KOPT-K1 (cell line): ENCODE results near the gene BPNT1.
A peak's percentile ranks its signal among the peaks of the same experiment; 100 is the strongest.
"Not testable (repeated sequence)": the region's sequence is repeated elsewhere in the genome, so short reads cannot be mapped to it uniquely, and the experiment has no call there.

Experiments used
- H3K27ac ChIP-seq: fragments of 200-600 bp; sonication (generic); 2 replicates; pipeline ENCODE4 v1.5.1; 2016; ENCODE audit warnings: antibody characterized with exemption, mild to moderate bottlenecking, low read depth, low read length; ENCODE audit not compliant: poor library complexity, severe bottlenecking
- H3K36me3 ChIP-seq: fragments of 200-600 bp; sonication (generic); 2 replicates; pipeline ENCODE4 v1.5.1; 2017; ENCODE audit warnings: antibody characterized with exemption, mild to moderate bottlenecking, low read length, moderate library complexity; ENCODE audit not compliant: insufficient read depth
- H3K9me3 ChIP-seq: fragments of 200-600 bp; sonication (generic); 2 replicates; pipeline ENCODE4 v1.5.1; 2017; ENCODE audit warnings: antibody characterized with exemption, low read length, mild to moderate bottlenecking; ENCODE audit not compliant: insufficient read depth, poor library complexity, severe bottlenecking

BPNT1 gene

DNA sequence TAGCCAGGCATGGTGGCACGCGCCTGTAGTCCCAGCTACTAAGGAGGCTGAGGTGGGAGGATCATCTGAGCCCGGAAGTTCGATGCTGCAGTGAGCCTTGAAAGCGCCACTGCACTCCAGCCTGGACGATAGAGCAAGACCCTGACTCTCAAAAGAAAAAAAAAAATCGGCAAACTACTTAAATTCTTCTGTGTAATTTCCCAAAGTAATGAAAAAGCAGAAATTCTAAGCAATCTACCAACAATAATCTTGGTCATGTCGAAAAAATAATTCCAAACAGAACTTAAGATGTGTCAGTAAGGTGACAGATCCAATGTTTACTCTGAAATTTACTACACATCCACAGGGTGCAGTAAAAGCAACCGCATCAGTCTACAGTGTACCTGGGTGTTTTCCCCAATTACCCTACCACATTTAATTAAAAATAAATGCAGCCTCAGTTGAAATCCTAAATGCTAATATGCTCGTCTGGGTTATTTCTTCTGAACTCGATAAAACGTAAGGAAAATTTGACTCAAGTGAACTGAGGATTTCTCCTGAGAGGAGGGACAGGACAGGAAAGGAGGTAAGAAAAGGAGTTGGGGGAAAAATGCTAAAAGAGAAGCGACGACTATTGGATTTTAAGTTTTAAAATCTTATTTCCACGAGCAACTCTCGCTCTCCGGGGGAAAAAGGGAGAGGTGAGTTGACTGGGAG lies 44.1 kb downstream of the BPNT1 start:
- peaks cover 5% of the 10 kb centered on the region for H3K36me3 ChIP-seq
- H3K9me3 ChIP-seq = no peaks in the 10 kb centered on the region
- peak overlapping the region; percentile 68 for H3K27ac ChIP-seq

DNA sequence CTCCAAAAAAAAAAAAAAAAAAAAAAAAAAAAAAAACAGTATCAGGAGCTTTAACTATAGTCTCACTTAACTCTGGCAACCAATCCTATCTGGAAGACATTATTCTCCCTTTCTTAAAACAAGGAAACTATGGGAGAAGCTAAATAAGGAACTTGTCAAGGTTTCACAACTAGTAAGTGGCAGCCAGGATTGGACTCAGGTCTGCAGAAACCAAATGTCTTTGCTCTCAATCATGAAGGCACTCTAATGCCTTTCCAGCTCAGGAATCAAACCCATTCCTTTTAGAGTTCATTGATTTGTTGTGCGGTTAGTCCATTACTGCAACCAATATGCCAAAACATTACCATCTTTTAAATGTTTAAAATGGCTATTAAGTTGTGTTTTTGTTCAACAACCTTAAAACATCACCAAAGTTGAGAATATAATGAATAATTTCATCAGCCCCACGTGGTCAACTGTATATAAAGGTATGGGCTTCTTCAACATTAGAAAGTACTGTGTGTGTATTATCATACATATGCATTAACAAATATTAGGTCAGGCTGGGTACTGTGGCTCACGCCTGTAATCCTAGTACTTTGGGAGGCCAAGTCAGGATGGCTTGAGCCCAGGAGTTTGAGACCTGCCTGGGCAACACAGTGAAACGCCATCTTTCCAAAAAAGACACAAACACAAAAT lies 44.8 kb downstream of the BPNT1 start:
- Histone ChIP-seq H3K9me3 (no peaks in the 10 kb centered on the region), H3K36me3 (peaks cover 12% of the 10 kb centered on the region), H3K27ac (no peak overlapping the region)

DNA sequence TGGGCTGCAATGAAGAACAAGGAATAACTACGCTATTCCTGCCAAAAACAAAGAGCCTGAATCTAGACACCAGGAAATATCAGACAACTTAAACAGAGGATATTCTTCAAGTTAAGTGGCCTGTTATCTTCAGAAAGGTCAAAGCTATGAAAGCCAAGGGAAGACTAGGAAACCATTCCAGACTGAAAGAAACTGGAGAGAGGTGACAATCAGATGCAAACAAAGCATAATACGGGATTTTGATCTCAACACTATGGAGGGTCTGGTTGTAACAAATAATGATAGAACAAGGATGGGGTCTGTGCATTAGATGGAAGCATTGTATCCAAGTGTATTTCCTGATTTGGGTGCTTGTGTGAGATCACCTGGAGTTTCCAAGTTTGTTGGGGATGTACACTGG lies 45.9 kb downstream of the BPNT1 start:
- H3K27ac ChIP-seq = no peak overlapping the region
- H3K9me3 ChIP-seq = no peaks in the 10 kb centered on the region
- peaks cover 24% of the 10 kb centered on the region for H3K36me3 ChIP-seq

GRCh38 chr1:220040028-220040596 lies 49.5 kb downstream of the BPNT1 start:
- no peak overlapping the region for H3K27ac ChIP-seq
- H3K36me3 ChIP-seq = peaks cover 57% of the 10 kb centered on the region
- H3K9me3 ChIP-seq = no peaks in the 10 kb centered on the region

DNA sequence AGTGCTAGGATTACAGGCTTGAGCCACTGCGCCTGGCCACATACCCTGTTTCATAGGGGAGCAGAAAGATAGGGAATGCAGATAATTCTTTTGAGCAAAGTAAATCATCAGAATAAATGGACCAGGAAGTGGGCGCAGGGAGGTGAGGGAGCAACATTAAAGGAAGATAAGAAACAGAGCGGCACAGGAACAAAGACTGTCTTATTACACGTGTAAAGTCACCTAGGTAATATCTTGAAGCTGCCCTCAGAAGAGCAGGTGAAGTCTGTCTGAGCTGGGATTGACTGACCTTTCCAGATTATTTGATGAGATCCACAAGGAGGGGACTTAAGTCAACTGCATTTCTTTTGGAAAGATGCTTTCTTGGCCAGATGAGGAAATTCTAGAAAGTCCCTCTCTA lies 50.9 kb downstream of the BPNT1 start:
- H3K9me3 ChIP-seq = no peaks in the 10 kb centered on the region
- peaks cover 68% of the 10 kb centered on the region for H3K36me3 ChIP-seq
- H3K27ac ChIP-seq = no peak overlapping the region

GRCh38 chr1:220037810-220038209 lies 51.8 kb downstream of the BPNT1 start:
- not testable (repeated sequence) for H3K9me3 ChIP-seq, H3K27ac ChIP-seq
- peaks cover 76% of the 10 kb centered on the region for H3K36me3 ChIP-seq

DNA sequence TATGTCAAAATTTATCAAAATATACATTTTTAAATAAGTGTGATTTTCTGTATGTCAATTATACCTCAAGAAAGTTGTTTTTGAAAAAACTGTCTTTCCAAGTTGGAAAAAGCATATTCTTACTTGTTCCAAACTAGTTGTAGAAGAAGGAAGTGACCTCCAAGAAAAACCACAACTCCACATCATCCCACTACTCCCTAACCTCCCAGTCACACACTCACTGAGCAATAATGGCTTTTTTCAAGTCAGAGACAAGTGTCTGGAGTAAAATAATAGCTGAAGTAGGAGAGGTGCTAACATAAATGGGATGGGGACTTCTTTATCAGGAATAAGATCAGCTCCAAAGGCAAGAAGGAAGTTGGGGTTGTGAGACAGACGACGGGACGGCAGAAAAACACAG lies 56.7 kb downstream of the BPNT1 start:
- H3K9me3 ChIP-seq = no peaks in the 10 kb centered on the region
- no peak overlapping the region for H3K27ac ChIP-seq
- peaks cover 91% of the 10 kb centered on the region for H3K36me3 ChIP-seq

- peaks cover 85% of the 10 kb centered on the region for H3K36me3 ChIP-seq
- no peaks in the 10 kb centered on the region for H3K9me3 ChIP-seq
- no peak overlapping the region for H3K27ac ChIP-seq
These were observed 58.3 kb downstream of the BPNT1 start for GRCh38 chr1:220031287-220031686.

- H3K36me3 ChIP-seq = peaks cover 78% of the 10 kb centered on the region
- H3K27ac ChIP-seq = no peak overlapping the region
- no peaks in the 10 kb centered on the region for H3K9me3 ChIP-seq
These were observed 61.2 kb downstream of the BPNT1 start for GRCh38 chr1:220028346-220028895.

- Histone ChIP-seq H3K27ac (no peak overlapping the region), H3K36me3 (peaks cover 98% of the 10 kb centered on the region), H3K9me3 (no peaks in the 10 kb centered on the region)
These were observed 70.5 kb downstream of the BPNT1 start for GRCh38 chr1:220019071-220019470.

DNA sequence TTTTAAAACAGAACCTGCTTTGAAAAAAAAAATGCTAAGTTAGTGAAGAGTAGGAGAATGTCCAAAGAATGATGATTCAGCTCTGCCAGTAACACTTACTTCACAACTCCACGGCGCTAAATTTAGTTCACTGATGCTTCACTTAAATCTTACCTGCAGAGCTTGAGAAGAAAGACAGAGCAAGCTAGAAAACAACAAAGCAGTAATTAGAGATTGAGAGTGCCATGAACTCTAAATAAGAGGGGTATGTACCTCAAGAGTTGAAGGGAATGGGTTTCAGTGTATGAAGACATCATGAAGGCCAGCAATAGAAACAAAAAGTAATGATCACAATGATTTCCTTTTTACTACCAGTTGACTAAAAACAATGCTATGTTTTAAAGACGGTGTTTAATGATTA lies 76.1 kb downstream of the BPNT1 start:
- H3K36me3 ChIP-seq = peaks cover 97% of the 10 kb centered on the region
- no peak overlapping the region for H3K27ac ChIP-seq
- H3K9me3 ChIP-seq = no peaks in the 10 kb centered on the region

DNA sequence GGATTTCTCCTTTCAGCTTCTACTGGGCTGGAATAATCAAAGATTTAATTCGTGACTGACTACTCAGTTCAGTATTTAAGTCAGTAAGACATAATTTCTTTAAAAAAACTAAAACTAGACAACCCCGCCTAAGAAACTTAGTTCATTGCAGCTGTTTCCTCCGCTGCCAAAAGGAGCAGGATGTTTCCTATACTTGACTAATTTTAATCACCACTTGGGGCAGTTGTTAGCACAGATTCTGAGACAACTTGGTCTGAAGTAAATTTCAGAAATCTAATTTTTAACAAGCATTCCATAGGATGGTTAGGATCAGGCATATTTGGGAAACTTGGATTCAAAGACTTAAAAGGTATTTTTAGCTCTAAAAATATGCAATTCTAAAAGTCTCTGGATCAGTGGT lies 77.3 kb downstream of the BPNT1 start:
- no peak overlapping the region for H3K27ac ChIP-seq
- H3K36me3 ChIP-seq = peaks cover 96% of the 10 kb centered on the region
- H3K9me3 ChIP-seq = no peaks in the 10 kb centered on the region

- Histone ChIP-seq H3K36me3 (peaks cover 96% of the 10 kb centered on the region), H3K27ac (no peak overlapping the region), H3K9me3 (no peaks in the 10 kb centered on the region)
These were observed 78.0 kb downstream of the BPNT1 start for GRCh38 chr1:220011620-220012019.
